ENCODE results near the gene SMARCD1.
A peak's percentile ranks its signal among the peaks of the same experiment; 100 is the strongest.

The SMARCD1 gene

GRCh38 chr12:50057000-50057841 is 27.9 kb upstream of the SMARCD1 start, which contains the start of gene ASIC1:
Gene ASIC1 (plus strand): TSS chr12:50057596. CDS start chr12:50058767, 1,171 bp downstream.
- DNase-seq, result peak; percentile 78 to 85 (median 78)

- peak in 1 of 3 experiments; percentile 58 for DNase-seq
These were observed 27.1 kb upstream of the SMARCD1 start for GRCh38 chr12:50057896-50058670.

- DNase-seq, result peak in 2 of 3 experiments; percentile 15 to 74
These were observed 26.3 kb upstream of the SMARCD1 start for GRCh38 chr12:50058743-50059312.

- DNase-seq, result no peak
These were observed 25.6 kb upstream of the SMARCD1 start for GRCh38 chr12:50059440-50060119.

- DNase-seq, result no peak
These were observed 25.0 kb upstream of the SMARCD1 start for GRCh38 chr12:50060120-50060468.

- DNase-seq, result no peak
These were observed 24.0 kb upstream of the SMARCD1 start for GRCh38 chr12:50061171-50061570.

- no peak for DNase-seq
These were observed 23.0 kb upstream of the SMARCD1 start for GRCh38 chr12:50061946-50062686.

- DNase-seq, result peak in 1 of 3 experiments; percentile 24
These were observed 22.2 kb upstream of the SMARCD1 start for GRCh38 chr12:50062728-50063460.

GRCh38 chr12:50065726-50066310 is 19.3 kb upstream of the SMARCD1 start:
- DNase-seq, result no peak

GRCh38 chr12:50066402-50066801 is 18.7 kb upstream of the SMARCD1 start:
- no peak for DNase-seq

- DNase-seq, result no peak
These were observed 16.1 kb upstream of the SMARCD1 start for GRCh38 chr12:50069069-50069468.

- DNase-seq, result no peak
These were observed 15.6 kb upstream of the SMARCD1 start for GRCh38 chr12:50069539-50069938.

GRCh38 chr12:50070314-50071060 is 14.7 kb upstream of the SMARCD1 start:
- peak; percentile 69 to 88 (median 84) for DNase-seq

- DNase-seq, result no peak
These were observed 12.8 kb upstream of the SMARCD1 start for GRCh38 chr12:50072198-50072907.

- DNase-seq, result no peak
These were observed 11.9 kb upstream of the SMARCD1 start for GRCh38 chr12:50073206-50073605.

GRCh38 chr12:50073712-50074111 is 11.4 kb upstream of the SMARCD1 start:
- no peak for DNase-seq

GRCh38 chr12:50074936-50075807 is 10.0 kb upstream of the SMARCD1 start:
- DNase-seq, result peak; percentile 66 to 88 (median 71)

GRCh38 chr12:50075808-50076170 is 9.4 kb upstream of the SMARCD1 start:
- DNase-seq, result no peak

GRCh38 chr12:50077099-50077498 is 8.0 kb upstream of the SMARCD1 start:
- DNase-seq, result no peak
